B cell (primary cell): ENCODE measurements around the gene CD68. TPM values are rescaled to one million over a fixed set of nuclear protein-coding genes. Genes with fewer than 3 reads are reported as not detected.
A peak's percentile ranks its signal among the peaks of the same experiment; 100 is the strongest.

ENCODE experiments used
- ATAC-seq: fragments of 200-7000 bp; cut with Tn5 transposase; one replicate; pipeline ENCODE4 v1.10.0; 2021; ENCODE audit warnings: low read depth, mild to moderate bottlenecking, moderate number of reproducible peaks, moderate library complexity
- CTCF ChIA-PET: fragments of 350-600 bp; sonication (Branson Sonifier 250); formaldehyde crosslinking; loops from one replicate; lab custom pipeline; 2021; ENCODE audit warnings: antibody characterized with exemption, inconsistent platforms; lab: Charles Lee
- POLR2A ChIA-PET: fragments of 350-600 bp; sonication (Branson Sonifier 250); formaldehyde crosslinking; loops from one replicate; lab custom pipeline; 2021; ENCODE audit warnings: antibody characterized with exemption; lab: Charles Lee
- DNase-seq: peaks from one replicate; pipeline ENCODE4 v3.0.0; 2013
- H2AFZ ChIP-seq: 2 replicates; pipeline ENCODE4 v1.6.1; 2012; ENCODE audit warnings: mild to moderate bottlenecking, low read depth, low read length; ENCODE audit not compliant: insufficient read depth, poor library complexity, severe bottlenecking
- H3K27ac ChIP-seq, 2 donors: 1 replicate in 1 of 2; 2 replicates in 1 of 2; pipeline ENCODE4 v1.5.1; 2012 to 2013; ENCODE audit warnings: low read length in 2 of 2, mild to moderate bottlenecking in 2 of 2, moderate library complexity in 1 of 2
- H3K27me3 ChIP-seq, 4 experiments: fragments of 200-600 bp in 1 of 4; sonication (generic) in 1 of 4; replicated peaks in 1 of 4; 1 replicate in 2 of 4; 2 replicates in 2 of 4; pipeline versions ENCODE4 v1.6.1 to v1.7.0; 2013 to 2016; ENCODE audit warnings: low read length in 3 of 4, mild to moderate bottlenecking in 2 of 4, mixed read lengths in 1 of 4, moderate library complexity in 1 of 4; ENCODE audit not compliant: insufficient read depth in 4 of 4, control insufficient read depth in 3 of 4; ENCODE audit errors: control extremely low read depth in 1 of 4
- H3K36me3 ChIP-seq, 2 experiments: replicated peaks in 1 of 2; 1 replicate in 1 of 2; 2 replicates in 1 of 2; pipeline versions ENCODE4 v1.6.1 to v1.7.1; 2013; ENCODE audit warnings: low read length in 1 of 2; ENCODE audit not compliant: insufficient read depth in 2 of 2, control insufficient read depth in 1 of 2; ENCODE audit errors: control extremely low read depth in 1 of 2, extremely low read depth in 1 of 2
- H3K4me1 ChIP-seq, 2 donors: fragments of 200-600 bp in 1 of 2; sonication (generic) in 1 of 2; 1 replicate in 1 of 2; 2 replicates in 1 of 2; pipeline versions ENCODE4 v1.5.1 to v1.6.1; 2013 to 2017; ENCODE audit warnings: low read length in 2 of 2; ENCODE audit not compliant: control insufficient read depth in 2 of 2, insufficient read depth in 2 of 2
- H3K4me2 ChIP-seq: replicated peaks from 2 replicates; pipeline ENCODE3; 2012; ENCODE audit warnings: mild to moderate bottlenecking, low read depth, low read length; ENCODE audit not compliant: poor library complexity, severe bottlenecking
- H3K4me3 ChIP-seq, 5 experiments: fragments of 200-600 bp in 1 of 5; sonication (generic) in 1 of 5; 1 replicate in 3 of 5; 2 replicates in 2 of 5; pipeline versions ENCODE4 v1.5.1 to v1.7.0; 2011 to 2016; ENCODE audit warnings: low read length in 4 of 5, mild to moderate bottlenecking in 4 of 5, low read depth in 2 of 5, control low read depth in 1 of 5, moderate library complexity in 1 of 5; ENCODE audit not compliant: insufficient read depth in 1 of 5; ENCODE audit errors: control extremely low read depth in 1 of 5, extremely low read depth in 1 of 5
- H3K79me2 ChIP-seq: fragments of 200-600 bp; sonication (generic); one replicate; pipeline ENCODE4 v1.6.0; 2016; ENCODE audit warnings: low read length; ENCODE audit not compliant: control insufficient read depth, insufficient read depth
- H3K9ac ChIP-seq: fragments of 200-600 bp; sonication (generic); 2 replicates; pipeline ENCODE4 v1.6.1; 2017; ENCODE audit warnings: mild to moderate bottlenecking, low read length, moderate library complexity
- H3K9me3 ChIP-seq, 3 donors: one replicate each; pipeline versions ENCODE4 v1.6.1 to v1.7.1; 2013; ENCODE audit warnings: low read length in 2 of 3; ENCODE audit not compliant: control insufficient read depth in 2 of 3, insufficient read depth in 1 of 3; ENCODE audit errors: control extremely low read depth in 1 of 3
- H4K20me1 ChIP-seq: 2 replicates; pipeline ENCODE4 v1.6.0; 2012; ENCODE audit warnings: mild to moderate bottlenecking, low read length; ENCODE audit not compliant: insufficient read depth, control insufficient read depth, poor library complexity, severe bottlenecking
- H3K27ac Mint-ChIP-seq: one replicate; pipeline ENCODE4 v1.8.0; 2021; ENCODE audit warnings: mixed read lengths
- H3K27me3 Mint-ChIP-seq: one replicate; pipeline ENCODE4 v1.8.0; 2021; ENCODE audit warnings: mixed read lengths
- H3K4me1 Mint-ChIP-seq: one replicate; pipeline ENCODE4 v1.8.0; 2021; ENCODE audit warnings: mixed read lengths
- H3K4me3 Mint-ChIP-seq: one replicate; pipeline ENCODE4 v1.8.0; 2021; ENCODE audit warnings: mixed read lengths
- H3K9me3 Mint-ChIP-seq: one replicate; pipeline ENCODE4 v1.8.0; 2022; ENCODE audit warnings: mixed read lengths; ENCODE audit not compliant: insufficient read depth
- CTCF ChIP-seq: fragments of 200-600 bp; IDR thresholded peaks from one replicate; pipeline ENCODE4 v1.8.0; 2022; ENCODE audit warnings: antibody characterized with exemption, mild to moderate bottlenecking
- EZH2 ChIP-seq: IDR thresholded peaks from 2 replicates; pipeline ENCODE4 v1.6.1; 2012; ENCODE audit warnings: borderline replicate concordance, low read depth, mild to moderate bottlenecking, moderate library complexity, low read length; ENCODE audit not compliant: insufficient read depth, poor library complexity, severe bottlenecking
- WGBS: methylation state at CpG from one replicate; pipeline ENCODE4 v1.1.5; 2013; ENCODE audit warnings: missing lambda C conversion rate; ENCODE audit not compliant: insufficient coverage; 5-methylcytosine and 5-hydroxymethylcytosine counted together
- intact Hi-C: fragments of 100-400 bp; cut with micrococcal nuclease; formaldehyde crosslinking; loops from one replicate; pipeline ENCODE4 v1.10.0; 2022
- polyA plus RNA-seq: library from polyadenylated mRNA; depleted of rRNA; stranded (reverse); fragments of >200 nt; gene quantifications from 2 replicates; pipeline ENCODE4 v1.2.3, GENCODE V29; 2012
- total RNA-seq, 2 donors: library from RNA; stranded (reverse); fragments of 120-200 nt in 1 of 2; gene quantifications; 1 replicate in 1 of 2; 2 replicates in 1 of 2; pipeline versions ENCODE4 v1.2.3 to v1.2.4, GENCODE V29; 2013 to 2022

Gene CD68
- total and polyA plus RNA-seq, 2 donors (not counting 1 experiment from before 2014, with no cell fraction given): 3.9 to 12.9 TPM

DNA sequence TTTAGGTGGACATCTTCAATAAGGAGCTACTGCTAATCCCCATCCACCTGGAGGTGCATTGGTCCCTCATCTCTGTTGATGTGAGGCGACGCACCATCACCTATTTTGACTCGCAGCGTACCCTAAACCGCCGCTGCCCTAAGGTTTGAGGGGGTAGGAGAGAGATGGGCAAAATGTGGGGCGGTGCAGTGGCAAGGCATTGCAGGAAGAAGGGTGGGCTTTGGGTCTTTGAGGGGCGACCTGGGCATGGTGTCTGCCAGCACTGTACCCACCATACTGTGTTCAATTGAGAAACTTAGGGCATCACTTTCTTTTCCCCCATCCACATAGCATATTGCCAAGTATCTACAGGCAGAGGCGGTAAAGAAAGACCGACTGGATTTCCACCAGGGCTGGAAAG is 9.1 kb upstream of the CD68 start:
- no peaks in the 10 kb centered on the region for H3K27me3 Mint-ChIP-seq
- Histone ChIP-seq H2AFZ (no peak overlapping the region), H4K20me1 (peaks cover 27% of the 10 kb centered on the region), H3K4me2 (no peak overlapping the region), H3K36me3 (peaks cover 11 to 55% of the 10 kb centered on the region in 2 experiments), H3K4me3 (no peak overlapping the region), H3K4me1 (peaks cover 19 to 26% of the 10 kb centered on the region in 2 donors), H3K9ac (no peak overlapping the region), H3K27me3 (no peaks in the 10 kb centered on the region), H3K27ac (no peak overlapping the region), H3K79me2 (peaks cover 46% of the 10 kb centered on the region), H3K9me3 (no peaks in the 10 kb centered on the region)
- H3K4me3 Mint-ChIP-seq: peak overlapping the region; percentile 18
- no peak for TF ChIP-seq CTCF
- TF ChIP-seq EZH2: no peak
- intact Hi-C loops: loop anchor here (5.0 to 10.0 kb wide), 3 partner anchors 168 to 556 kb away; partner anchors contain the start of genes CYB5D1, NAA38, RNASEK and TMEM256
- ChIA-PET CTCF (interaction anchor here (0.8 to 2.9 kb wide), 5 partner anchors 10 to 134 kb away, joined by 3 to 18 read pairs (median 3); partner anchors contain the start of gene WRAP53), POLR2A (interaction anchor here (0.6 kb wide), 1 partner anchor 622 kb away, joined by 3 read pairs; no protein-coding TSS in a partner anchor)
- no peaks in the 10 kb centered on the region for H3K9me3 Mint-ChIP-seq
- peak overlapping the region; percentile 71 for H3K27ac Mint-ChIP-seq
- DNase-seq: no peak
- WGBS: 100% methylated on average over 2 of the region's 10 CpGs
- peaks cover 34% of the 10 kb centered on the region for H3K4me1 Mint-ChIP-seq
- no peak for ATAC-seq

DNA sequence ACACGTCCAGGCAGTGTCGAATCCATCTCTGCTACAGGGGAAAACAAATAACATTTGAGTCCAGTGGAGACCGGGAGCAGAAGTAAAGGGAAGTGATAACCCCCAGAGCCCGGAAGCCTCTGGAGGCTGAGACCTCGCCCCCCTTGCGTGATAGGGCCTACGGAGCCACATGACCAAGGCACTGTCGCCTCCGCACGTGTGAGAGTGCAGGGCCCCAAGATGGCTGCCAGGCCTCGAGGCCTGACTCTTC is 7.2 kb upstream of the CD68 start:
- H3K9me3 ChIP-seq: no peaks in the 10 kb centered on the region
- POLR2A ChIA-PET: interaction anchor here (1.0 to 1.5 kb wide), 3 partner anchors 20 to 87 kb away, joined by 3 to 8 read pairs (median 5); no protein-coding TSS in a partner anchor
- H3K27ac ChIP-seq: peak overlapping the region; percentile 88 to 94
- TF ChIP-seq CTCF (no peak), EZH2 (no peak)
- CTCF ChIA-PET: interaction anchor here (1.1 to 1.6 kb wide), 3 partner anchors 12 to 57 kb away, joined by 3 to 13 read pairs (median 5); partner anchors contain the start of gene FXR2
- H3K4me1 ChIP-seq: peaks cover 22 to 28% of the 10 kb centered on the region in 2 donors
- H3K27me3 Mint-ChIP-seq: no peaks in the 10 kb centered on the region
- peak overlapping the region; percentile 84 for H3K9ac ChIP-seq
- WGBS: 0% methylated on average over 9 of the region's 11 CpGs
- H3K4me3 Mint-ChIP-seq: peak overlapping the region; percentile 94
- DNase-seq: no peak
- intact Hi-C loops: loop anchor here (1.0 to 10.0 kb wide), 13 partner anchors 11 to 557 kb away; partner anchors contain the start of genes CYB5D1, EIF5A, ELP5 and MPDU1
- H4K20me1 ChIP-seq: peaks cover 45% of the 10 kb centered on the region
- no peaks in the 10 kb centered on the region for H3K9me3 Mint-ChIP-seq
- H3K4me2 ChIP-seq: peak overlapping the region; percentile 91
- ATAC-seq: no peak
- H3K27ac Mint-ChIP-seq: peak overlapping the region; percentile 99
- peaks cover 47% of the 10 kb centered on the region for H3K4me1 Mint-ChIP-seq
- H3K27me3 ChIP-seq: no peaks in the 10 kb centered on the region
- peak overlapping the region; percentile 69 for H2AFZ ChIP-seq
- peaks cover 20 to 61% of the 10 kb centered on the region in 2 experiments for H3K36me3 ChIP-seq
- H3K4me3 ChIP-seq: peak overlapping the region; percentile 63 to 87 (median 77)
- H3K79me2 ChIP-seq: peaks cover 40% of the 10 kb centered on the region
